ENCODE data around the gene LRIG1.

GRCh38 chr3:66371432-66371831 lies 129.4 kb downstream of the LRIG1 start:
- TF ChIP-seq EP300 (IDR thresholded peaks at IDR 0.05; ENCODE audit: borderline replicate concordance) (no peak), MAX (IDR thresholded peaks at IDR 0.05) (no peak), EGR1 (IDR thresholded peaks at IDR 0.05) (no peak), TEAD4 (IDR thresholded peaks at IDR 0.05) (no peak), RAD21 (IDR thresholded peaks at IDR 0.05; ENCODE audit: low read depth) (no peak), ZBTB7A (IDR thresholded peaks at IDR 0.05; ENCODE audit: low read depth) (no peak)

All from Ishikawa (cell line).